Measurements from ENCODE around the gene OR52D1.

OR52D1 gene

GRCh38 chr11:5488385-5488784 lies at the start of gene OR52D1:
Gene OR52D1, plus strand, starts transcription at chr11:5488685. Its CDS starts 22 bp downstream, at chr11:5488707.
- no peak for DNase-seq (ENCODE audit: low read depth)

- DNase-seq (ENCODE audit: low read depth): no peak
These were observed 47.1 kb upstream of the OR52D1 start, which contains the start of gene OR51I1 for GRCh38 chr11:5441414-5441813. Gene OR51I1, minus strand, starts transcription at chr11:5441514. Its CDS starts 0 bp downstream, at chr11:5441514.

- no peak for DNase-seq (ENCODE audit: low read depth)
These were observed 44.6 kb upstream of the OR52D1 start for GRCh38 chr11:5443835-5444393.

GRCh38 chr11:5449023-5449422 lies 39.5 kb upstream of the OR52D1 start, which contains the start of gene OR51I2:
Gene OR51I2, plus strand, starts transcription at chr11:5449323. Its CDS starts 4,166 bp downstream, at chr11:5453489.
- DNase-seq (ENCODE audit: low read depth): no peak

- no peak for DNase-seq (ENCODE audit: low read depth)
These were observed 39.1 kb upstream of the OR52D1 start for GRCh38 chr11:5449432-5449831.

GRCh38 chr11:5460983-5461621 lies 27.4 kb upstream of the OR52D1 start:
- DNase-seq (ENCODE audit: low read depth): no peak

GRCh38 chr11:5467527-5467926 lies 21.0 kb upstream of the OR52D1 start:
- DNase-seq (ENCODE audit: low read depth): no peak

- no peak for DNase-seq (ENCODE audit: low read depth)
These were observed 14.6 kb upstream of the OR52D1 start for GRCh38 chr11:5473921-5474320.

GRCh38 chr11:5476186-5476819 lies 12.2 kb upstream of the OR52D1 start:
- no peak for DNase-seq (ENCODE audit: low read depth)

- no peak for DNase-seq (ENCODE audit: low read depth)
These were observed 2.5 kb upstream of the OR52D1 start for GRCh38 chr11:5486003-5486402.

GRCh38 chr11:5486421-5486820 lies 2.1 kb upstream of the OR52D1 start:
- DNase-seq (ENCODE audit: low read depth): no peak

GRCh38 chr11:5488798-5489399 lies 414 bp downstream of the OR52D1 start:
- no peak for DNase-seq (ENCODE audit: low read depth)

- no peak for DNase-seq (ENCODE audit: low read depth)
These were observed 1.3 kb downstream of the OR52D1 start for GRCh38 chr11:5489576-5490357.

- no peak for DNase-seq (ENCODE audit: low read depth)
These were observed 11.2 kb downstream of the OR52D1 start for GRCh38 chr11:5499671-5500070.

- DNase-seq (ENCODE audit: low read depth): no peak
These were observed 11.9 kb downstream of the OR52D1 start for GRCh38 chr11:5500393-5500801.

- no peak for DNase-seq (ENCODE audit: low read depth)
These were observed 16.0 kb downstream of the OR52D1 start for GRCh38 chr11:5504403-5504921.

GRCh38 chr11:5505363-5506048 lies 17.0 kb downstream of the OR52D1 start:
- DNase-seq (ENCODE audit: low read depth): no peak

GRCh38 chr11:5507177-5507932 lies 18.9 kb downstream of the OR52D1 start:
- DNase-seq (ENCODE audit: low read depth): no peak

GRCh38 chr11:5507933-5508305 lies 19.4 kb downstream of the OR52D1 start:
- no peak for DNase-seq (ENCODE audit: low read depth)

GRCh38 chr11:5508605-5509004 lies 20.1 kb downstream of the OR52D1 start:
- DNase-seq (ENCODE audit: low read depth): no peak

GRCh38 chr11:5509803-5510202 lies 21.3 kb downstream of the OR52D1 start, which contains the start of gene UBQLN3:
Gene UBQLN3, minus strand, starts transcription at chr11:5509957. Its CDS starts 399 bp downstream, at chr11:5509558.
- no peak for DNase-seq (ENCODE audit: low read depth)
